NCI-H2171 (cell line): ENCODE measurements around the gene STRIP1.

Experiments
- DNase-seq: peaks from one replicate; lab custom pipeline; 2025; lab: John Stamatoyannopoulos, UW

Gene STRIP1

GRCh38 chr1:110034451-110035235 is at the start of gene STRIP1:
Gene STRIP1, plus strand, starts transcription at chr1:110034624. Its CDS starts 14 bp downstream, at chr1:110034638.
- peak; percentile 94 for DNase-seq

GRCh38 chr1:109985247-109986053 is 49.0 kb upstream of the STRIP1 start:
- no peak for DNase-seq

DNA sequence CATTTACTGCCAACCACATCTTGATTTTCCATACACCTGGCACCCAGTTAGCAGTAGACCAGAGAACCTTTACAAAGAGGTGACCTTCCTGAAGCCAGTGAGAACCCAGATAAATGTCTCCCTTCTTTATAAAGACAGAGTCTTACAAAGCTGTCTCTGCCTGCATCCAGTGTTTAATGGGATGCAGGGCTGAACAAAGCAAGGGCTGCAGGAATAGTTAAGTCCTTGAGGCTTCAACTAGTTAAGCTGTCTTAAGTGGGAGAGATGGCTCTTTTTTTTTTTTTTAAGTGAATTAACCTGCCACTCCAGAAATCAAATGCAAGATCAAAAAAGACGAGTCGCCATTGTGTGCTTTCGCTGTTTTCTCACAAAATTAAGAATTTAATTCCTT is 48.4 kb upstream of the STRIP1 start:
- DNase-seq = no peak

GRCh38 chr1:109988349-109988914 is 46.0 kb upstream of the STRIP1 start:
- no peak for DNase-seq

- no peak for DNase-seq
Measured at GRCh38 chr1:109989506-109990301, 44.7 kb upstream of the STRIP1 start.

GRCh38 chr1:109990302-109990653 is 44.1 kb upstream of the STRIP1 start:
- DNase-seq = no peak

GRCh38 chr1:109991400-109991925 is 43.0 kb upstream of the STRIP1 start:
- DNase-seq = no peak

DNA sequence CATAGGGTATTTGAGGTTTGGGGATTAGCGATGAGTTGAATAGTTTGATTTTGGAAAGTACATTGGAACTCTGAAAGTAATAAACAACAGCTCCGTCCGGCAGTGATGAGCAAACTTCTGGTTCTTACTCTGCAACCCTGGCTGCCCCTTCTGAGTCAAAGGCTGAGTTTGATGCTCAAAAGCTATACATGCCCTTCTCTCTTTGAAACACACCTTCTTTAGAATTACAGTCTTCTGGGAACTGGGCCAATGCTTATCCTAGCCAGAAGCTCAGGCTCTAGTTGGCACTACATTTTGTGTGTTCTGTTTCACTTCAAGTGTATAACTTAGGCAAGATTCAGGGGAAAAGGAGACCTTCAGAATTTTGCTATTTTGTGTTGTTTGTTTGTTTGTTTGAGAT is 40.5 kb upstream of the STRIP1 start:
- DNase-seq = no peak

- no peak for DNase-seq
Measured at GRCh38 chr1:109994654-109995053, 39.8 kb upstream of the STRIP1 start.

GRCh38 chr1:109995536-109995935 is 38.9 kb upstream of the STRIP1 start:
- no peak for DNase-seq

DNA sequence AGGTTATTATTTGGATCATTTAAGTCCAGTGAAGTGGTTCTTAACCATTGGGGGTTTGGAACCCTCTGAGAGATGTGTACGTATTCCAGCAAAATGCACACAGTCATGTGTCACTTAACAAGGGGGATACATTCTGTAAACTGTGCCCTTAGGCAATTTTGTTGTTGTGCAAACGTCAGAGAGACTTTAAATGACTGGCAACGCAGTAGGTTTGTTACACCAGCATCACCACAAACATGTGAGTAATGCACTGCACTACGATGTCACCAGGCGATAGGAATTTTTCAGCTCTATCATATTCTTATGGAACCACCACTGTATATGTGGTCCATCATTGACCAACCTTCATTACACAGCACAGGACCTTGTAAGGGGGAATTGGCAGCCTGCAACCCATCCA is 37.9 kb upstream of the STRIP1 start:
- DNase-seq = no peak

DNA sequence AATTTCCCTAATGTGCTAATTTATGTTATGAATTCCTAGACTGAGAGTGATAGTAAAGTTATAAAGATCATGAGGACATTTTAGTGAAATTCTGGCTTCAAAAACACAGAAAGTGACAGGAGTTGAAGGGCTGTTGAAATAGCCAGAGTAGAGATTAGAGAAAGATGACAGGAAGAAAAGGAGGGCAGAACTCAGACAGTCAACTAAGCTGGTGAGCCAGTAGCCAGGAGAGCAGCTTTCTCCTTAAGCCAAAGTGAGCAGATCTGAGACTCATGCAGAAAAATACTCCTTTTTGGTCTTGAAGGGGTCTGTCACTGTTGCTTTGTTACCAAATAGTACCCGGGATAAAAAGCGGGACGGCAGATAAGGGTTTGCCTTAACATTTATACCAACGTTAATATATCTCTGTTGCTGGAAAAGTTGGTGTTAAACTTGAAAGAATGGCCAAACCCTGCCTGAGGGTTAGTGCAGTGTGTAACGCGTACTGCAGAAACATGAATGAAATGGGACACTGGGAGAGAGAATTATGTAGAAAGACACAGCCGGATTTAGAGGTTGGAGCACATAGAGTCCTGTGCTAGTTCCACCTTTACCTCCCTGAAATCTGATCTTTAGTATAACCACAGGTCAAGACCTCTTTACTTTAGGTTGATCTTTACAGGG is 37.1 kb upstream of the STRIP1 start:
- no peak for DNase-seq

- DNase-seq = no peak
Measured at GRCh38 chr1:109997867-109998229, 36.6 kb upstream of the STRIP1 start.

- DNase-seq = no peak
Measured at GRCh38 chr1:110002695-110003094, 31.7 kb upstream of the STRIP1 start.

GRCh38 chr1:110003747-110004428 is 30.5 kb upstream of the STRIP1 start:
- no peak for DNase-seq

DNA sequence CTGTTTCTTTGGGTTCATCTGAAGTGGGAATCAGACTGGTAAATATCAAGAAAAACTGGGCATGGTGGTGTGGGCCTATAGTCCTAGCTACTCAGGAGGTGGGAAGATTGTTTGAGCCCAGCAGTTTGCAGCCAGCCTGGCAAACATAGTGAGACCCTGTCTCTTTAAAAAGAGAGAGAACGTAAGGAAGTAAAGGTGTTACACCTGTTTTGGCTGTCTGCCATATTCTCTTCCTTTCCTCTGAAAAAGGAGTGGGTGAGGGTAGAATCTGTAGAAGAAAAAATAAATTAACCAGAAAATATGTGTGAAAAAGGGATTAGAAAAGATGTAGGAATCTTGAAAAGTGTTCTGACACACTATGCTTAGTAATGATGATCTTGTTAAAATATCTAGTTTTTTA is 29.8 kb upstream of the STRIP1 start:
- no peak for DNase-seq

DNA sequence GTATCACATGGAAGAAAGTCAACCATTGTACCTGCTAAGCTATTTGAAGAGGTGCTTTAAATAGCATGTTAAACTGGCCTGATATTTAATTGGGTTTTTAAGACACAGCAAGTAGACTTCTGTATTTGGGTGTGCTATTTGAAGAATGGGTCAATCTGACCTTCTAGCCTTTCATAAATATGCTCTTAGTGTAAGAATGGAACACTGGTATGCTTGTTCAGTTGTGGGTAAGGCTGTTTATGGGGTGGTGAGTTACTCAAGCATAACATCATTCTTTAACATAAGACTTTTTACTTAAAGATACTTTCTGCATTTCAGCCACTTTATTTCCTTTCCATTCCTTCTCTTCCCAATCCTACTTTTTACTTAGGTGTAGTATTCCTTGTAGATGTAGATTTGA is 28.5 kb upstream of the STRIP1 start:
- DNase-seq = no peak

DNA sequence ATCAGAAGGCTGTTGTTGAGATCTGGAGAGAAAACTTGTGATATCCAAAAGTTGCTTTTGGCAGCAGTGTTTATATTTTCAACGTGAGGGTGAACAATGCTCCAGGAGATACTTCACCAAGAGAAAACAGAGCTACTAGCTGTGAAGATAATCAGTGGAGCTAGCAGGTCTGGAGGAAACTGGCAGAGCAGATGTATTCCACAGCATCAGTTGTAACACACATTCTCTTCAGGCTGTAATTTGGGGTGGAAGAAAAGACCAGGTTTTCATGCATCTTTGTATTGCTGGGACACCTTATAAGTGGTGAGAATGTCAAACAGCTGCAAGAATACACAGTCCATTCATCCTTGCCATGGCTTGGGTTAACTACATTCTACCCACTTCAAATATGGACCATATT is 27.9 kb upstream of the STRIP1 start:
- no peak for DNase-seq

DNA sequence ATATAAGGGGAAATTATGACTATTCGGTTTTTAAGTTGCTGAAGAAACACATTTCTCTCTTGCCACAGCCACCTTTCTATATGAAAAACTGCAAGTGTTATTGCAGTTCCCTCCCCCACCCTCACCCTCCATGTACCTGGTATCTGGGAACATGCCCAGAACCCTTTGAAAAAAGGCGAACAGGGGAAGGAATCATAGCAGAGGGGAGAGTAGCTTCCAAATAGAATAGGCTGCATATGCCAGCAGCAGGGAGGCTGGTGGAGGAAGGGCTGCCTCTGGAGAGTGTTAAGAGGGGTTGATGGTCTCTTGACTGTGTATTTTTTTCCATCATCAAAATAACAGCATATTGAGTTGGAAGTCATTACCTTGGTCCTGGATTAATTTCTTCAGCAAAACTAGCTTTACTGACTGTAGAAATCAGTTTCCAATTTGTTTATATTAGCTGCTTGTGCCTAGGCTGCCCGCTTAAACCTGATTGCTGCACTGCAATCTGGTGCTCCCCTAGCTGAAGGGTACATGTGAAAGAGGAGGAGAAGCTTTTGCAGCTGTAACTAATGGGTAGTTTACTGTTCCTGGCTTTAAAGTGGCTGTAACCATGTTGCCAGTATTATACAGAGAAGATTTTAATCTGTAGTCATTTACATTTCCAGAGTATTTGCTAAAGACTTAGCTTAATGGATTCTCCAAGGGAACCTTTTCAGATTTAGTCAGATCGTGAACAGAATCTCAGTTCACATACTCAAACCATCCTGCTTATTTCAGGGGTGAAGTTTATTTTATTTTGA is 27.2 kb upstream of the STRIP1 start:
- peak; percentile 40 for DNase-seq

DNA sequence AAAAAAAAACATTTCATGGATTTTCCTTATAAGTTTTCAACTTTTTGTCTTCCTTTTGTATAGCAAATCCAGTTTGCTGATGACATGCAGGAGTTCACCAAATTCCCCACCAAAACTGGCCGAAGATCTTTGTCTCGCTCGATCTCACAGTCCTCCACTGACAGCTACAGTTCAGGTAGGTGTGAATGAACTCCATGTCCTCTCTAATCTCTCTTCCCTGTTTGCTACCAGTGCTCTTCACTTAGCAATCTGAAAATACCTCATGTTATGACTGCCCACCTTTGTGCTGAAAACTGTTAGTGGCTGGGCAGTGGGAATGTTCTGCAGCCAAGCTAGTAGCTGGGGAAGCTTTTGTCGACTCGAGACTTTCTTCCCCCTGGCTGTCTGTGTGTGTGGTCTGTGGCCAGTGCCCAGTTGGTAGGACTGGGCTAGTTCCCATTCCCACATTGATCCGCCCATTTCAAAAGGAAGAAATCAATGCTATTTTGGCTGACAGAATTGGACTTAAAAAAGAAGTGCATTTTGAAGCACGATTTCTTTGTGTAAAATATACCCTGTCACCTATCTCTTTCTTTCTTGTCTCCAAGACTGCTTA is 25.4 kb upstream of the STRIP1 start:
- DNase-seq = no peak
